ENCODE measurements around the gene PIF1. TPM values are rescaled to one million over a fixed set of nuclear protein-coding genes. Genes with fewer than 3 reads are reported as not detected.

PIF1 gene
- total RNA-seq, 1 experiment from 2014 or later, result 100 TPM

- no peaks in the 10 kb centered on the region for H3K27me3 ChIP-seq (ENCODE audit: control insufficient read depth, insufficient read depth, low read length)
- no peak overlapping the region for H3K4me3 ChIP-seq (ENCODE audit: insufficient read depth, low read depth, low read length)
- no peak for DNase-seq
- H3K36me3 ChIP-seq (replicated peaks; ENCODE audit: control insufficient read depth, insufficient read depth, low read length), result peaks cover 25% of the 10 kb centered on the region
Observed at GRCh38 chr15:64855205-64855975, 29.9 kb upstream of the PIF1 start.

- Histone ChIP-seq H3K36me3 (replicated peaks; ENCODE audit: control insufficient read depth, insufficient read depth, low read length) (peaks cover 17% of the 10 kb centered on the region), H3K4me3 (ENCODE audit: insufficient read depth, low read depth, low read length) (no peak overlapping the region), H3K27me3 (ENCODE audit: control insufficient read depth, insufficient read depth, low read length) (no peaks in the 10 kb centered on the region)
- no peak for DNase-seq
Observed at GRCh38 chr15:64854526-64854925, 29.1 kb upstream of the PIF1 start.

- Histone ChIP-seq H3K36me3 (replicated peaks; ENCODE audit: control insufficient read depth, insufficient read depth, low read length) (peaks cover 17% of the 10 kb centered on the region), H3K4me3 (ENCODE audit: insufficient read depth, low read depth, low read length) (no peak overlapping the region), H3K27me3 (ENCODE audit: control insufficient read depth, insufficient read depth, low read length) (no peaks in the 10 kb centered on the region)
- no peak for DNase-seq
Observed at GRCh38 chr15:64854041-64854440, 28.6 kb upstream of the PIF1 start.

GRCh38 chr15:64851503-64851840 is 26.0 kb upstream of the PIF1 start:
- DNase-seq, result peak; percentile 51
- Histone ChIP-seq H3K4me3 (ENCODE audit: insufficient read depth, low read depth, low read length) (no peak overlapping the region), H3K27me3 (ENCODE audit: control insufficient read depth, insufficient read depth, low read length) (no peaks in the 10 kb centered on the region), H3K36me3 (replicated peaks; ENCODE audit: control insufficient read depth, insufficient read depth, low read length) (peaks cover 21% of the 10 kb centered on the region)

GRCh38 chr15:64850778-64851502 is 25.5 kb upstream of the PIF1 start:
- Histone ChIP-seq H3K36me3 (replicated peaks; ENCODE audit: control insufficient read depth, insufficient read depth, low read length) (peaks cover 21% of the 10 kb centered on the region), H3K4me3 (ENCODE audit: insufficient read depth, low read depth, low read length) (no peak overlapping the region)

GRCh38 chr15:64847876-64848716 is 22.6 kb upstream of the PIF1 start:
- no peak for DNase-seq
- Histone ChIP-seq H3K4me3 (ENCODE audit: insufficient read depth, low read depth, low read length) (no peak overlapping the region), H3K36me3 (replicated peaks; ENCODE audit: control insufficient read depth, insufficient read depth, low read length) (peaks cover 7% of the 10 kb centered on the region), H3K27me3 (ENCODE audit: control insufficient read depth, insufficient read depth, low read length) (no peaks in the 10 kb centered on the region)

More at GRCh38 chr15:64850778-64851502, 25.5 kb upstream of the PIF1 start:
- no peak for DNase-seq
- no peaks in the 10 kb centered on the region for H3K27me3 ChIP-seq (ENCODE audit: control insufficient read depth, insufficient read depth, low read length)

- DNase-seq, result no peak
- no peak overlapping the region for H3K4me3 ChIP-seq (ENCODE audit: insufficient read depth, low read depth, low read length)
- H3K36me3 ChIP-seq (replicated peaks; ENCODE audit: control insufficient read depth, insufficient read depth, low read length), result peaks cover 7% of the 10 kb centered on the region
Observed at GRCh38 chr15:64847448-64847847, 22.0 kb upstream of the PIF1 start.

GRCh38 chr15:64847016-64847415 is 21.6 kb upstream of the PIF1 start:
- no peak for DNase-seq
- H3K27me3 ChIP-seq (ENCODE audit: control insufficient read depth, insufficient read depth, low read length), result no peaks in the 10 kb centered on the region
- H3K4me3 ChIP-seq (ENCODE audit: insufficient read depth, low read depth, low read length), result no peak overlapping the region
- peaks cover 7% of the 10 kb centered on the region for H3K36me3 ChIP-seq (replicated peaks; ENCODE audit: control insufficient read depth, insufficient read depth, low read length)

More at GRCh38 chr15:64847448-64847847, 22.0 kb upstream of the PIF1 start:
- no peaks in the 10 kb centered on the region for H3K27me3 ChIP-seq (ENCODE audit: control insufficient read depth, insufficient read depth, low read length)

GRCh38 chr15:64845831-64846595 is 20.6 kb upstream of the PIF1 start:
- H3K4me3 ChIP-seq (ENCODE audit: insufficient read depth, low read depth, low read length), result no peak overlapping the region
- H3K27me3 ChIP-seq (ENCODE audit: control insufficient read depth, insufficient read depth, low read length), result no peaks in the 10 kb centered on the region
- H3K36me3 ChIP-seq (replicated peaks; ENCODE audit: control insufficient read depth, insufficient read depth, low read length), result peaks cover 7% of the 10 kb centered on the region
- DNase-seq, result no peak

- Histone ChIP-seq H3K36me3 (replicated peaks; ENCODE audit: control insufficient read depth, insufficient read depth, low read length) (peaks cover 7% of the 10 kb centered on the region), H3K27me3 (ENCODE audit: control insufficient read depth, insufficient read depth, low read length) (no peaks in the 10 kb centered on the region), H3K4me3 (ENCODE audit: insufficient read depth, low read depth, low read length) (no peak overlapping the region)
- DNase-seq, result peak; percentile 43
Observed at GRCh38 chr15:64845183-64845611, 19.8 kb upstream of the PIF1 start.

- DNase-seq, result peak; percentile 42
- Histone ChIP-seq H3K36me3 (replicated peaks; ENCODE audit: control insufficient read depth, insufficient read depth, low read length) (peaks cover 7% of the 10 kb centered on the region), H3K4me3 (ENCODE audit: insufficient read depth, low read depth, low read length) (no peak overlapping the region), H3K27me3 (ENCODE audit: control insufficient read depth, insufficient read depth, low read length) (no peaks in the 10 kb centered on the region)
Observed at GRCh38 chr15:64844576-64845145, 19.2 kb upstream of the PIF1 start.

- no peak overlapping the region for H3K4me3 ChIP-seq (ENCODE audit: insufficient read depth, low read depth, low read length)
- H3K27me3 ChIP-seq (ENCODE audit: control insufficient read depth, insufficient read depth, low read length), result no peaks in the 10 kb centered on the region
- DNase-seq, result no peak
- H3K36me3 ChIP-seq (replicated peaks; ENCODE audit: control insufficient read depth, insufficient read depth, low read length), result peaks cover 7% of the 10 kb centered on the region
Observed at GRCh38 chr15:64843991-64844390, 18.5 kb upstream of the PIF1 start.

- peaks cover 2% of the 10 kb centered on the region for H3K36me3 ChIP-seq (replicated peaks; ENCODE audit: control insufficient read depth, insufficient read depth, low read length)
- peak; percentile 68 for DNase-seq
- H3K27me3 ChIP-seq (ENCODE audit: control insufficient read depth, insufficient read depth, low read length), result no peaks in the 10 kb centered on the region
- peak overlapping the region; percentile 95 for H3K4me3 ChIP-seq (ENCODE audit: insufficient read depth, low read depth, low read length)
Observed at GRCh38 chr15:64842986-64843561, 17.6 kb upstream of the PIF1 start.
